Loucy (cell line): ENCODE measurements around the gene GPBAR1.

ENCODE experiments used
- CTCF ChIP-seq: fragments of 200-600 bp; sonication (generic); conservative IDR thresholded peaks from 2 replicates; pipeline ENCODE4 v1.5.1; 2014; ENCODE audit warnings: mild to moderate bottlenecking, antibody characterized with exemption, low read length
- EZH2phosphoT487 ChIP-seq: fragments of 200-600 bp; IDR thresholded peaks from 2 replicates; pipeline ENCODE4 v1.6.1; 2018; ENCODE audit warnings: antibody characterized with exemption, mild to moderate bottlenecking, moderate library complexity, borderline replicate concordance

DNA sequence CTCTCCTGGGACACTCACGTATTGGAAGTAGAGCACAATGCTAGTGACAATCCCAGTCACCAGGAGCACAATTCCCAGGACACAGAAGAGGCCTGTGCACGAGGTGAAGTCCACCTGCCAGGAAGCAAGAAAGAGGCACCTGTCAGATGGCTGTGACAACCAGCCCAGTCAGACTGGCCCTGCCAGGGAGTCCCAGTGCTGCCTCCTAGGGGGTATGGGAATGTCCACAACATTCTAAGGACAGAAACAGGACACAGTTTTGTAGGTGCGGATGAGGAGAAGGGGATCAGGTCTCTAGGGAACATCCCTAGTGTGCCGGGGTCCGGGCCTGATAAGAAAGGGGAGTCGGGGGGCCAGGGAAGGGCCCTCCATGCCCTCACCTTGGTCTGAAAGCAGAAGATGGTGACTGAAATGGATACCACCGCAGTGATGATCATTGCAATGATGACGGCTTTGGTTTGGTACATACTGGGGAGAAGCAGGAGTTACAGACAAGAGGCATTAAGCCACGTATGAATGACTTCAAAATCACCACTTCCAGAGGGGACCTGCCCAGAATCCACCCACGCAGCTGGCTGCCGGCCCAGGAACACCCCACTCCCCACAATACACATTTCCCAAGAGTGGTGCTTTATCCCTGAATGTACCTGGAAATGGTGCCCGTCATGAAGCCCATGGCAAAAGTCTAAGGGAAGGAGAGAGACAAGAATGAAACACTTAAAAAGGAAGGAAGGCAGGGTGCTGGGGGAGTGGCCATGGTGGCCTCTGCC is 16.4 kb downstream of the GPBAR1 start:
- TF ChIP-seq CTCF (no peak; the same call in 1 of the 2 replicates), EZH2phosphoT487 (no peak)
